HEK293 (cell line): ENCODE data around the gene GRIN3A.

ENCODE experiments used
- CTCF ChIA-PET: fragments of 350-600 bp; formaldehyde crosslinking; extraction: SDS; loops from one replicate; lab custom pipeline; 2021; ENCODE audit warnings: antibody characterized with exemption; lab: Yijun Ruan, JAX
- POLR2A ChIA-PET: fragments of 300-600 bp; formaldehyde crosslinking; extraction: SDS; loops from one replicate; lab custom pipeline; 2020; ENCODE audit warnings: antibody characterized with exemption, inconsistent platforms; lab: Yijun Ruan, JAX
- H3K27ac ChIP-seq: fragments of 200-500 bp; sonication (Bioruptor generic); 2 replicates; pipeline ENCODE4 v1.5.1; 2014; ENCODE audit warnings: low read depth, low read length, control low read depth, inconsistent platforms; ENCODE audit errors: extremely low read depth
- H3K36me3 ChIP-seq, 2 experiments: fragments of 200-500 bp in 1 of 2; sonication (Bioruptor generic) in 1 of 2; 1 replicate in 1 of 2; 2 replicates in 1 of 2; pipeline ENCODE4 v1.5.1; 2014 to 2017; ENCODE audit warnings: inconsistent platforms in 2 of 2, low read length in 2 of 2; ENCODE audit not compliant: control insufficient read depth in 2 of 2, insufficient read depth in 1 of 2
- H3K4me1 ChIP-seq: fragments of 200-500 bp; sonication (Bioruptor generic); 2 replicates; pipeline ENCODE4 v1.5.1; 2014; ENCODE audit warnings: mild to moderate bottlenecking, low read length, inconsistent platforms; ENCODE audit not compliant: control insufficient read depth, insufficient read depth
- H3K4me3 ChIP-seq: 2 replicates; pipeline ENCODE4 v1.5.1; 2011; ENCODE audit warnings: low read depth, mild to moderate bottlenecking, control low read depth, low read length, moderate library complexity
- H3K9me3 ChIP-seq: fragments of 200-500 bp; sonication (Bioruptor generic); 2 replicates; pipeline ENCODE4 v1.5.1; 2014; ENCODE audit warnings: low read depth, low read length, inconsistent platforms; ENCODE audit not compliant: control insufficient read depth, insufficient read depth
- KLF16 ChIP-seq: fragments of 450-650 bp; formaldehyde crosslinking; IDR thresholded peaks from 2 replicates; pipeline ENCODE4 v1.5.1; 2017; ENCODE audit warnings: missing biosample characterization, missing genetic modification characterization
- MYNN ChIP-seq: fragments of 450-650 bp; formaldehyde crosslinking; IDR thresholded peaks from 2 replicates; pipeline ENCODE4 v1.5.1; 2016; ENCODE audit warnings: missing biosample characterization, missing genetic modification characterization, borderline replicate concordance
- SETDB1 ChIP-seq: IDR thresholded peaks from one replicate; pipeline ENCODE4 v1.6.1; 2017; ENCODE audit warnings: mild to moderate bottlenecking, low read length, moderate library complexity, mixed read lengths; ENCODE audit not compliant: insufficient read length
- WT1 ChIP-seq: fragments of 450-650 bp; formaldehyde crosslinking; IDR thresholded peaks from 2 replicates; pipeline ENCODE4 v1.5.1; 2016; ENCODE audit warnings: missing biosample characterization, missing genetic modification characterization
- ZBTB17 ChIP-seq: fragments of 450-650 bp; formaldehyde crosslinking; IDR thresholded peaks from 2 replicates; pipeline ENCODE4 v1.5.1; 2016; ENCODE audit warnings: missing biosample characterization, missing genetic modification characterization
- ZIC2 ChIP-seq: fragments of 450-650 bp; formaldehyde crosslinking; IDR thresholded peaks from 2 replicates; pipeline ENCODE4 v1.5.1; 2016; ENCODE audit warnings: missing biosample characterization, missing genetic modification characterization
- ZNF132 ChIP-seq: fragments of 450-650 bp; formaldehyde crosslinking; IDR thresholded peaks from 2 replicates; pipeline ENCODE4 v1.5.1; 2017; ENCODE audit warnings: missing biosample characterization, missing genetic modification characterization, borderline replicate concordance
- ZNF155 ChIP-seq: fragments of 450-650 bp; formaldehyde crosslinking; IDR thresholded peaks from 2 replicates; pipeline ENCODE4 v1.5.1; 2016; ENCODE audit warnings: missing biosample characterization, missing genetic modification characterization
- ZNF202 ChIP-seq: fragments of 450-650 bp; formaldehyde crosslinking; IDR thresholded peaks from 2 replicates; pipeline ENCODE4 v1.5.1; 2016; ENCODE audit warnings: missing biosample characterization, missing genetic modification characterization, borderline replicate concordance
- ZNF292 ChIP-seq: fragments of 450-650 bp; formaldehyde crosslinking; IDR thresholded peaks from 2 replicates; pipeline ENCODE4 v1.5.1; 2016; ENCODE audit warnings: low read depth, missing biosample characterization, missing genetic modification characterization, borderline replicate concordance
- ZNF423 ChIP-seq: fragments of 450-650 bp; formaldehyde crosslinking; IDR thresholded peaks from 2 replicates; pipeline ENCODE4 v1.5.1; 2016; ENCODE audit warnings: missing biosample characterization, missing genetic modification characterization
- ZNF548 ChIP-seq: fragments of 450-650 bp; formaldehyde crosslinking; IDR thresholded peaks from 2 replicates; pipeline ENCODE4 v1.5.1; 2016; ENCODE audit warnings: missing biosample characterization, missing genetic modification characterization
- ZNF558 ChIP-seq: fragments of 450-650 bp; formaldehyde crosslinking; IDR thresholded peaks from 2 replicates; pipeline ENCODE4 v1.5.1; 2016; ENCODE audit warnings: missing biosample characterization, missing genetic modification characterization
- ZNF596 ChIP-seq: fragments of 450-650 bp; IDR thresholded peaks from 2 replicates; pipeline ENCODE4 v1.5.0; 2018; ENCODE audit warnings: missing biosample characterization, mild to moderate bottlenecking, missing genetic modification characterization, moderate library complexity
- ZNF621 ChIP-seq: fragments of 450-650 bp; formaldehyde crosslinking; IDR thresholded peaks from 2 replicates; pipeline ENCODE4 v1.5.1; 2017; ENCODE audit warnings: missing biosample characterization, missing genetic modification characterization
- ZNF792 ChIP-seq: fragments of 450-650 bp; formaldehyde crosslinking; IDR thresholded peaks from 2 replicates; pipeline ENCODE4 v1.5.1; 2016; ENCODE audit warnings: missing biosample characterization, missing genetic modification characterization
- ZNF837 ChIP-seq: fragments of 450-650 bp; formaldehyde crosslinking; IDR thresholded peaks from 2 replicates; pipeline ENCODE4 v1.5.1; 2016; ENCODE audit warnings: missing biosample characterization, missing genetic modification characterization
- ZNF843 ChIP-seq: fragments of 450-650 bp; formaldehyde crosslinking; IDR thresholded peaks from 2 replicates; pipeline ENCODE4 v1.5.1; 2016; ENCODE audit warnings: missing biosample characterization, missing genetic modification characterization
- TF ChIP-seq, protein P1 (sequence below): fragments of 450-650 bp; formaldehyde crosslinking; IDR thresholded peaks from 2 replicates; pipeline ENCODE4 v1.5.1; 2016; ENCODE audit warnings: missing biosample characterization, missing genetic modification characterization
- TF ChIP-seq, protein P2 (sequence below): fragments of 450-650 bp; formaldehyde crosslinking; IDR thresholded peaks from 2 replicates; pipeline ENCODE4 v1.5.1; 2016; ENCODE audit warnings: missing biosample characterization, missing genetic modification characterization
- TF ChIP-seq, protein P3 (sequence below): fragments of 450-650 bp; formaldehyde crosslinking; IDR thresholded peaks from 2 replicates; pipeline ENCODE4 v1.5.1; 2017; ENCODE audit warnings: missing biosample characterization, missing genetic modification characterization
- TF ChIP-seq, protein P4 (sequence below): fragments of 450-650 bp; IDR thresholded peaks from 2 replicates; pipeline ENCODE4 v1.5.1; 2018; ENCODE audit warnings: missing biosample characterization, mild to moderate bottlenecking, missing genetic modification characterization

The GRIN3A gene

DNA sequence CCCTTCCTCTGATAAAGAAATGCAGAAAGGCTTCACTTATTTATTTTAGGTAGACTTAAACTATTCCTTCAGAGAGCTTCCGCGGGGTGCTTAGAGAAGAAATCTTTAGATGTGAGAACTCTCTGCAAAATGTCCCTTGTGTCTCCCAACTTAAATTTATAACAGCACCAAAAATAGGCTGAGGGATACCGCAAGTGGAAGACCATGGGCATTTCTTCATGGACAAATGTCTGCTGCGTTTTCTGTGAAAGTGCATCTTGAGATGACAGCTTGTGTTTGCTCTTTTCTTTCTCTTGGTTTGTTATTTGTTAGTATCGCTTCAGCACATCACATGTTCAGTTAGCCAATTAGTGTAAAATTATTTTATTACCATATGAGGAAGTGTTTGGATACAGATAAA, 15.3 kb upstream of the GRIN3A start:
- Histone ChIP-seq H3K27ac (no peak overlapping the region), H3K9me3 (no peaks in the 10 kb centered on the region), H3K36me3 (no peaks in the 10 kb centered on the region), H3K4me3 (no peak overlapping the region), H3K4me1 (no peaks in the 10 kb centered on the region)
- ChIA-PET CTCF (interaction anchor here (1.2 kb wide), 1 partner anchor 42 kb away, joined by 4 read pairs; no protein-coding TSS in a partner anchor), POLR2A (no interaction called here)
- TF ChIP-seq ZBTB17 (tag by site-specific recombination) (no peak), ZNF558 (tag by site-specific recombination) (no peak), MYNN (tag by site-specific recombination) (no peak), ZNF837 (no peak), WT1 (tag by site-specific recombination) (no peak), ZNF423 (no peak), ZNF792 (tag by site-specific recombination) (no peak), ZNF202 (no peak), ZNF843 (no peak), ZNF621 (tag by site-specific recombination) (no peak), KLF16 (tag by site-specific recombination) (no peak), ZIC2 (tag by site-specific recombination) (no peak), ZNF292 (no peak), SETDB1 (no peak), ZNF548 (no peak)
- TF ChIP-seq, protein P1, sequence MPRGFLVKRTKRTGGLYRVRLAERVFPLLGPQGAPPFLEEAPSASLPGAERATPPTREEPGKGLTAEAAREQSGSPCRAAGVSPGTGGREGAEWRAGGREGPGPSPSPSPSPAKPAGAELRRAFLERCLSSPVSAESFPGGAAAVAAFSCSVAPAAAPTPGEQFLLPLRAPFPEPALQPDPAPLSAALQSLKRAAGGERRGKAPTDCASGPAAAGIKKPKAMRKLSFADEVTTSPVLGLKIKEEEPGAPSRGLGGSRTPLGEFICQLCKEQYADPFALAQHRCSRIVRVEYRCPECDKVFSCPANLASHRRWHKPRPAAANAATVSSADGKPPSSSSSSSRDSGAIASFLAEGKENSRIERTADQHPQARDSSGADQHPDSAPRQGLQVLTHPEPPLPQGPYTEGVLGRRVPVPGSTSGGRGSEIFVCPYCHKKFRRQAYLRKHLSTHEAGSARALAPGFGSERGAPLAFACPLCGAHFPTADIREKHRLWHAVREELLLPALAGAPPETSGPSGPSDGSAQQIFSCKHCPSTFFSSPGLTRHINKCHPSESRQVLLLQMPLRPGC (tag by site-specific recombination) = no peak
- TF ChIP-seq, protein P2, sequence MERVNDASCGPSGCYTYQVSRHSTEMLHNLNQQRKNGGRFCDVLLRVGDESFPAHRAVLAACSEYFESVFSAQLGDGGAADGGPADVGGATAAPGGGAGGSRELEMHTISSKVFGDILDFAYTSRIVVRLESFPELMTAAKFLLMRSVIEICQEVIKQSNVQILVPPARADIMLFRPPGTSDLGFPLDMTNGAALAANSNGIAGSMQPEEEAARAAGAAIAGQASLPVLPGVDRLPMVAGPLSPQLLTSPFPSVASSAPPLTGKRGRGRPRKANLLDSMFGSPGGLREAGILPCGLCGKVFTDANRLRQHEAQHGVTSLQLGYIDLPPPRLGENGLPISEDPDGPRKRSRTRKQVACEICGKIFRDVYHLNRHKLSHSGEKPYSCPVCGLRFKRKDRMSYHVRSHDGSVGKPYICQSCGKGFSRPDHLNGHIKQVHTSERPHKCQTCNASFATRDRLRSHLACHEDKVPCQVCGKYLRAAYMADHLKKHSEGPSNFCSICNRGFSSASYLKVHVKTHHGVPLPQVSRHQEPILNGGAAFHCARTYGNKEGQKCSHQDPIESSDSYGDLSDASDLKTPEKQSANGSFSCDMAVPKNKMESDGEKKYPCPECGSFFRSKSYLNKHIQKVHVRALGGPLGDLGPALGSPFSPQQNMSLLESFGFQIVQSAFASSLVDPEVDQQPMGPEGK = no peak

DNA sequence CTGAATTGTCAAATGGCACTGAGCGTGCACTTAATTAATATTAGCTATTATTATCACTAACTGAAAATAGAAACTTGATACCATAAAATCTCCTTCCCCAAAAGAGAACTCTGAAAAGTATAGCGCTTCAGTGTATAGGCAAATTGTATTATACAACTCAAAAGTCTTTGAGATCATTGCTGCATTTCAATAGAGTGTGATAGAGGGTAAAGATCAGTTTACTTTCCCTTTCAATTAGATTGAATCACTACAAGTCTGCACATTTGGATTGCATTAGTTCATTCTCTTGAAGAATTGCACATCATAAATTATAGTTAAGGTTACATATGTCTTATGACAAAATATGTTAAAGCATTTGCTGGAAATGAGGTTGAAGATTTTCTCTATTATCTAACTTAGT, 13.4 kb upstream of the GRIN3A start:
- TF ChIP-seq ZNF596 = no peak
- TF ChIP-seq, protein P3, sequence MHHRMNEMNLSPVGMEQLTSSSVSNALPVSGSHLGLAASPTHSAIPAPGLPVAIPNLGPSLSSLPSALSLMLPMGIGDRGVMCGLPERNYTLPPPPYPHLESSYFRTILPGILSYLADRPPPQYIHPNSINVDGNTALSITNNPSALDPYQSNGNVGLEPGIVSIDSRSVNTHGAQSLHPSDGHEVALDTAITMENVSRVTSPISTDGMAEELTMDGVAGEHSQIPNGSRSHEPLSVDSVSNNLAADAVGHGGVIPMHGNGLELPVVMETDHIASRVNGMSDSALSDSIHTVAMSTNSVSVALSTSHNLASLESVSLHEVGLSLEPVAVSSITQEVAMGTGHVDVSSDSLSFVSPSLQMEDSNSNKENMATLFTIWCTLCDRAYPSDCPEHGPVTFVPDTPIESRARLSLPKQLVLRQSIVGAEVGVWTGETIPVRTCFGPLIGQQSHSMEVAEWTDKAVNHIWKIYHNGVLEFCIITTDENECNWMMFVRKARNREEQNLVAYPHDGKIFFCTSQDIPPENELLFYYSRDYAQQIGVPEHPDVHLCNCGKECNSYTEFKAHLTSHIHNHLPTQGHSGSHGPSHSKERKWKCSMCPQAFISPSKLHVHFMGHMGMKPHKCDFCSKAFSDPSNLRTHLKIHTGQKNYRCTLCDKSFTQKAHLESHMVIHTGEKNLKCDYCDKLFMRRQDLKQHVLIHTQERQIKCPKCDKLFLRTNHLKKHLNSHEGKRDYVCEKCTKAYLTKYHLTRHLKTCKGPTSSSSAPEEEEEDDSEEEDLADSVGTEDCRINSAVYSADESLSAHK (tag by site-specific recombination) = no peak
- TF ChIP-seq, protein P4, sequence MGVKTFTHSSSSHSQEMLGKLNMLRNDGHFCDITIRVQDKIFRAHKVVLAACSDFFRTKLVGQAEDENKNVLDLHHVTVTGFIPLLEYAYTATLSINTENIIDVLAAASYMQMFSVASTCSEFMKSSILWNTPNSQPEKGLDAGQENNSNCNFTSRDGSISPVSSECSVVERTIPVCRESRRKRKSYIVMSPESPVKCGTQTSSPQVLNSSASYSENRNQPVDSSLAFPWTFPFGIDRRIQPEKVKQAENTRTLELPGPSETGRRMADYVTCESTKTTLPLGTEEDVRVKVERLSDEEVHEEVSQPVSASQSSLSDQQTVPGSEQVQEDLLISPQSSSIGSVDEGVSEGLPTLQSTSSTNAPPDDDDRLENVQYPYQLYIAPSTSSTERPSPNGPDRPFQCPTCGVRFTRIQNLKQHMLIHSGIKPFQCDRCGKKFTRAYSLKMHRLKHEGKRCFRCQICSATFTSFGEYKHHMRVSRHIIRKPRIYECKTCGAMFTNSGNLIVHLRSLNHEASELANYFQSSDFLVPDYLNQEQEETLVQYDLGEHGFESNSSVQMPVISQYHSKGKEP = no peak
- no peak for TF ChIP-seq ZNF132 (tag by site-specific recombination)
- TF ChIP-seq ZNF155 (tag by site-specific recombination) = no peak
- TF ChIP-seq, all 188 proteins: peak for 0
- H3K36me3 ChIP-seq = no peaks in the 10 kb centered on the region
- no peaks in the 10 kb centered on the region for H3K9me3 ChIP-seq
- no peak overlapping the region for H3K27ac ChIP-seq
- H3K4me1 ChIP-seq = no peaks in the 10 kb centered on the region
- ChIA-PET POLR2A (no interaction called here), CTCF (interaction anchor here (0.7 kb wide), 1 partner anchor 250 kb away, joined by 6 read pairs; no protein-coding TSS in a partner anchor)
- H3K4me3 ChIP-seq = no peak overlapping the region
